ENCODE data around the gene FBN2.

DNA sequence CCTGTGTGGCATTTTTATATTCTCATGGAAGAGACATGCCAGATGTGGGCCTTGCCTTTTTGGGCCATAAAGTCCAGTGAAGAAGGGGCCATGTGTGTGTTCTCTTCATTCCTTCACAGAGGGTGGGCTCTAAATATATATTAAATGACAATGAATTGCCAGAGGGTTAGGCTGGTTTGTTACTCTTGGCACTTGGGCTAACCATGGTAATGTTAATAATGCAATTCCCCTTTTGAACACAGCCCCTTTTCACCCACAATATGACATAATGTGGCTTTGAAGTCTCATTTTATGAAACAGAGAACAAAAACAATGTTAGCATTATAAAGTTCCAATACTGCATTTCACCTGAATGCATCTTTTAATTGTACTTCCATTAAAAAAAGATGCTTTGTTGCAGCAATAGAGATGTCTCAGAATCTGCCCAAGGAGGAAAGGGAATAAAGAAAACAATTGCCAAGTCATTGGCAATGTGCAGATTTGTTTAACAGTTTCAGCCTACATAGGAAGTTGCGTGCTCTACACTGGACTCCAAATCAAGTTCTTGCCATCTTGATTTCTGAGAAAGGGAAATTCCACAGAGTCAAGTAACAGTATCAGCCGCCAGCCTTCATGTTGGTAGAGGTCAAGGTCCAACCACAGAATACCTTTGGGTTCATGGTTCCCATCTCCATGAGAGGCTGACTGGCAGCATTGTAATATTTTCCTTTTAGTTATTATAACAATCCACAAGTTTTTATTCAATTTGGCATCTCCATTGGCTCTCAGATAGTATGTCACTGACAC lies 312.6 kb downstream of the FBN2 start:
- TF ChIP-seq, protein P1, sequence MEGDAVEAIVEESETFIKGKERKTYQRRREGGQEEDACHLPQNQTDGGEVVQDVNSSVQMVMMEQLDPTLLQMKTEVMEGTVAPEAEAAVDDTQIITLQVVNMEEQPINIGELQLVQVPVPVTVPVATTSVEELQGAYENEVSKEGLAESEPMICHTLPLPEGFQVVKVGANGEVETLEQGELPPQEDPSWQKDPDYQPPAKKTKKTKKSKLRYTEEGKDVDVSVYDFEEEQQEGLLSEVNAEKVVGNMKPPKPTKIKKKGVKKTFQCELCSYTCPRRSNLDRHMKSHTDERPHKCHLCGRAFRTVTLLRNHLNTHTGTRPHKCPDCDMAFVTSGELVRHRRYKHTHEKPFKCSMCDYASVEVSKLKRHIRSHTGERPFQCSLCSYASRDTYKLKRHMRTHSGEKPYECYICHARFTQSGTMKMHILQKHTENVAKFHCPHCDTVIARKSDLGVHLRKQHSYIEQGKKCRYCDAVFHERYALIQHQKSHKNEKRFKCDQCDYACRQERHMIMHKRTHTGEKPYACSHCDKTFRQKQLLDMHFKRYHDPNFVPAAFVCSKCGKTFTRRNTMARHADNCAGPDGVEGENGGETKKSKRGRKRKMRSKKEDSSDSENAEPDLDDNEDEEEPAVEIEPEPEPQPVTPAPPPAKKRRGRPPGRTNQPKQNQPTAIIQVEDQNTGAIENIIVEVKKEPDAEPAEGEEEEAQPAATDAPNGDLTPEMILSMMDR (IDR thresholded peaks at IDR 0.05): no peak
- TF ChIP-seq POLR2A (IDR thresholded peaks at IDR 0.05): no peak
